Activated CD8-positive, alpha-beta T cell treated with anti-CD3 and anti-CD28 coated beads for 36 hours (primary cell): ENCODE results near the gene ATP2B2. TPM values are rescaled to one million over a fixed set of nuclear protein-coding genes. Genes with fewer than 3 reads are reported as not detected.

ENCODE experiments used
- ATAC-seq: fragments of 200-7000 bp; cut with Tn5 transposase; one replicate; pipeline ENCODE4 v1.10.0; 2021; ENCODE audit warnings: mild to moderate bottlenecking, moderate library complexity
- CTCF ChIA-PET: fragments of 350-600 bp; sonication (Branson Sonifier 250); formaldehyde crosslinking; loops from one replicate; lab custom pipeline; 2021; ENCODE audit warnings: antibody characterized with exemption; lab: Charles Lee
- POLR2A ChIA-PET: fragments of 350-600 bp; sonication (Branson Sonifier 250); formaldehyde crosslinking; loops from one replicate; lab custom pipeline; 2021; ENCODE audit warnings: antibody characterized with exemption; lab: Charles Lee
- DNase-seq: peaks from one replicate; pipeline ENCODE4 v3.0.0-alpha.2; 2020
- H3K27ac Mint-ChIP-seq: one replicate; pipeline ENCODE4 v1.8.0; 2021; ENCODE audit warnings: mild to moderate bottlenecking, mixed read lengths
- H3K27me3 Mint-ChIP-seq: one replicate; pipeline ENCODE4 v1.8.0; 2021; ENCODE audit warnings: mixed read lengths
- H3K36me3 Mint-ChIP-seq: one replicate; pipeline ENCODE4 v1.8.0; 2021; ENCODE audit warnings: low read depth, mixed read lengths
- H3K4me1 Mint-ChIP-seq: one replicate; pipeline ENCODE4 v1.8.0; 2021; ENCODE audit warnings: low read depth, mixed read lengths
- H3K4me3 Mint-ChIP-seq: one replicate; pipeline ENCODE4 v1.8.0; 2021; ENCODE audit warnings: mild to moderate bottlenecking, moderate library complexity, mixed read lengths
- H3K9me3 Mint-ChIP-seq: one replicate; pipeline ENCODE4 v1.8.0; 2021; ENCODE audit warnings: mixed read lengths
- CTCF ChIP-seq: fragments of 200-600 bp; IDR thresholded peaks from one replicate; pipeline ENCODE4 v1.8.0; 2022; ENCODE audit warnings: antibody characterized with exemption, mild to moderate bottlenecking
- intact Hi-C: fragments of 100-400 bp; cut with micrococcal nuclease; formaldehyde crosslinking; loops from one replicate; pipeline ENCODE4 v1.10.0; 2022
- total RNA-seq, 2 experiments: library from RNA; stranded (reverse); gene quantifications; one replicate each; pipeline ENCODE4 v1.2.3, GENCODE V29; 2021

ATP2B2 gene
- total RNA-seq, 2 experiments from 2014 or later = not detected

GRCh38 chr3:10532939-10533736 lies 27.8 kb upstream of the ATP2B2 start:
- no peaks in the 10 kb centered on the region for H3K9me3 Mint-ChIP-seq
- H3K36me3 Mint-ChIP-seq = no peaks in the 10 kb centered on the region
- ATAC-seq (no peak), DNase-seq (no peak)
- no peak for TF ChIP-seq CTCF
- no peak overlapping the region for H3K4me3 Mint-ChIP-seq
- ChIA-PET POLR2A (no interaction called here), CTCF (no interaction called here)
- no peak overlapping the region for H3K27ac Mint-ChIP-seq
- H3K27me3 Mint-ChIP-seq = peaks cover 8% of the 10 kb centered on the region
- intact Hi-C loops = no loop called here
- no peaks in the 10 kb centered on the region for H3K4me1 Mint-ChIP-seq

GRCh38 chr3:10531031-10531430 lies 25.6 kb upstream of the ATP2B2 start:
- ChIA-PET POLR2A (no interaction called here), CTCF (no interaction called here)
- no peak for TF ChIP-seq CTCF
- Mint-ChIP-seq H3K27me3 (no peaks in the 10 kb centered on the region), H3K27ac (no peak overlapping the region), H3K36me3 (no peaks in the 10 kb centered on the region), H3K4me1 (no peaks in the 10 kb centered on the region), H3K4me3 (no peak overlapping the region), H3K9me3 (no peaks in the 10 kb centered on the region)
- intact Hi-C loops = no loop called here
- ATAC-seq (no peak), DNase-seq (no peak)

DNA sequence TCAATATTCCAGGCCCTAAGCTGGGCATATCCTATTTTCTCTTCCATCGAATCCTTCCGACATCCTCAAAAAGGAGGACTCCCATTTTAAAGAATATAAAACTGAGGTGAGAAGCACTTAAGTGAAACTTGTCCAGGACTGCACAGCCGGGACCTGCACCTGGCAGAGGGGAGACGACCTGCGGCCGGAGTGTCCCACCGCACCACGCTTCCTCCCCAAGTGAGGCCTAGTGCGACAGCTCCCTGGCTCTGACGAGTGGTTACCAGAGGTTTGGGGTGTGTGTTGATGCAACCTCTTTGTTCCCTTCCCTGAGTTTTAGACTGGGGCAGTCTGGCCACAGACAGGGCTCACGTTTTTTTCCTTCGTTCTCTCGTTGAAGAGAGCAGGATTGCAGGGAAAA lies 24.9 kb upstream of the ATP2B2 start:
- Mint-ChIP-seq H3K9me3 (no peaks in the 10 kb centered on the region), H3K36me3 (no peaks in the 10 kb centered on the region), H3K4me3 (no peak overlapping the region), H3K27me3 (peaks cover 4% of the 10 kb centered on the region), H3K27ac (no peak overlapping the region), H3K4me1 (no peaks in the 10 kb centered on the region)
- CTCF ChIA-PET = no interaction called here
- DNase-seq (no peak), ATAC-seq (no peak)
- POLR2A ChIA-PET = no interaction called here
- TF ChIP-seq CTCF = no peak
- intact Hi-C loops = no loop called here

- H3K4me1 Mint-ChIP-seq = no peaks in the 10 kb centered on the region
- no peak for TF ChIP-seq CTCF
- DNase-seq (no peak), ATAC-seq (no peak)
- H3K36me3 Mint-ChIP-seq = no peaks in the 10 kb centered on the region
- CTCF ChIA-PET = no interaction called here
- H3K27me3 Mint-ChIP-seq = peaks cover 5% of the 10 kb centered on the region
- POLR2A ChIA-PET = no interaction called here
- no peak overlapping the region for H3K27ac Mint-ChIP-seq
- H3K9me3 Mint-ChIP-seq = no peaks in the 10 kb centered on the region
- H3K4me3 Mint-ChIP-seq = no peak overlapping the region
- intact Hi-C loops = no loop called here
These were observed 24.4 kb upstream of the ATP2B2 start for GRCh38 chr3:10529809-10530208.

DNA sequence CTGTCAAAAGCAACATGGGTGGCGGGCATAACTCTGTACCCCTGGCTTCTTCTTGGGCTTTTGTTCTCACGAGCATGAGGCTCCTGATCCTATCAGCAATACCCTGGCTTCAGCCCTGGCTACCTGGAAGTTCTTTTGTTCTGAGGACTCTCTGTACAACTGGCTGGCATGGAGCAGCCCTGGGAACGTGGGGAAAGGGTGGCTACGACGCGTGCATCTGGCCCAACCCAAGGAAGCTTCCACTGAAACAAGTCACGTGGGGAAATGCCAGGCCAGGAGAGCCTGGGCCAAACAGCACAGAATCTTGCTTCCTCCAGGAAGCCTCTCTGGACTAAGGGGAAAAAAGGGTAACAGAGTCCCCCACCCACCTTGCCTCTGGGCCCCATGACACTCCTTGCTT lies 22.7 kb upstream of the ATP2B2 start:
- Mint-ChIP-seq H3K36me3 (no peaks in the 10 kb centered on the region), H3K27ac (no peak overlapping the region), H3K4me3 (no peak overlapping the region), H3K4me1 (no peaks in the 10 kb centered on the region), H3K27me3 (peaks cover 10% of the 10 kb centered on the region), H3K9me3 (no peaks in the 10 kb centered on the region)
- intact Hi-C loops = no loop called here
- CTCF ChIA-PET = no interaction called here
- POLR2A ChIA-PET = no interaction called here
- no peak for TF ChIP-seq CTCF
- DNase-seq = no peak
- ATAC-seq = no peak
